Breast epithelium (tissue), 4 donors: Measurements from ENCODE around the gene NCBP2L. TPM values are rescaled to one million over a fixed set of nuclear protein-coding genes. Genes with fewer than 3 reads are reported as not detected.
A peak's percentile ranks its signal among the peaks of the same experiment; 100 is the strongest.

Source experiments
- DNase-seq, 2 donors: peaks; one replicate each; pipeline ENCODE4 v3.0.0-alpha.2; 2019; ENCODE audit warnings: low spot score in 2 of 2
- H3K27ac ChIP-seq, 2 donors: fragments of 200-600 bp; sonication (generic) in 1 of 2; one replicate each; pipeline ENCODE4 v1.5.1; 2016 to 2019; ENCODE audit warnings: mild to moderate bottlenecking in 1 of 2
- H3K27me3 ChIP-seq, 2 donors: fragments of 200-600 bp; sonication (generic) in 1 of 2; one replicate each; pipeline versions ENCODE4 v1.5.1 to v1.6.0; 2017 to 2019; ENCODE audit warnings: control low read depth in 1 of 2, mild to moderate bottlenecking in 1 of 2
- H3K36me3 ChIP-seq: fragments of 200-600 bp; one replicate; pipeline ENCODE4 v1.5.1; 2019
- H3K4me1 ChIP-seq, 2 donors: fragments of 200-600 bp; sonication (generic); one replicate each; pipeline ENCODE4 v1.5.1; 2016 to 2019; ENCODE audit warnings: control low read depth in 1 of 2
- H3K4me3 ChIP-seq, 3 donors: fragments of 200-600 bp; sonication (generic); 1 replicate in 2 of 3; 2 replicates in 1 of 3; pipeline ENCODE4 v1.5.1; 2016 to 2019; ENCODE audit warnings: mild to moderate bottlenecking in 3 of 3, moderate library complexity in 2 of 3
- H3K9me3 ChIP-seq, 2 donors: fragments of 200-600 bp; sonication (generic) in 1 of 2; one replicate each; pipeline ENCODE4 v1.5.1; 2016 to 2019; ENCODE audit warnings: control low read depth in 1 of 2
- POLR2A ChIP-seq: fragments of 450-650 bp; IDR thresholded peaks from one replicate; pipeline ENCODE4 v1.6.1; 2016; ENCODE audit warnings: antibody characterized with exemption, mild to moderate bottlenecking, moderate library complexity
- POLR2AphosphoS5 ChIP-seq, 3 donors: sonication (generic); formaldehyde crosslinking; IDR thresholded peaks; one replicate each; pipeline ENCODE4 v1.6.1; 2017; ENCODE audit warnings: antibody characterized with exemption in 3 of 3
- intact Hi-C: fragments of 100-400 bp; cut with DNase I; formaldehyde crosslinking; loops from one replicate; pipeline ENCODE4 v1.15.1; 2023; ENCODE audit warnings: low total_unique reads
- total RNA-seq, 3 donors: library from RNA; depleted of rRNA; stranded (reverse); fragments of >200 nt; gene quantifications; one replicate each; pipeline ENCODE4 v1.1.0, GENCODE V29; 2016
- TF ChIP-seq, protein P1 (sequence below), 3 donors: fragments of 450-650 bp; IDR thresholded peaks; one replicate each; pipeline ENCODE4 v1.5.1; 2016 to 2017; ENCODE audit warnings: antibody characterized with exemption in 3 of 3, mild to moderate bottlenecking in 3 of 3, moderate library complexity in 3 of 3

Gene NCBP2L
- total RNA-seq, 3 donors from 2014 or later = not detected

GRCh38 chrX:107730991-107731766, 46.4 kb upstream of the NCBP2L start:
- intact Hi-C loops = no loop called here
- Histone ChIP-seq H3K36me3 (no peaks in the 10 kb centered on the region), H3K9me3 (no peaks in the 10 kb centered on the region), H3K27me3 (peaks cover 0 to 15% of the 10 kb centered on the region in 2 donors), H3K27ac (peak overlapping the region; percentile 55 to 76), H3K4me1 (peaks cover 0 to 4% of the 10 kb centered on the region in 2 donors), H3K4me3 (no peak overlapping the region)
- DNase-seq = no peak
- TF ChIP-seq POLR2AphosphoS5 (IDR thresholded peaks at IDR 0.05) (no peak), POLR2A (no peak)
- TF ChIP-seq, protein P1, sequence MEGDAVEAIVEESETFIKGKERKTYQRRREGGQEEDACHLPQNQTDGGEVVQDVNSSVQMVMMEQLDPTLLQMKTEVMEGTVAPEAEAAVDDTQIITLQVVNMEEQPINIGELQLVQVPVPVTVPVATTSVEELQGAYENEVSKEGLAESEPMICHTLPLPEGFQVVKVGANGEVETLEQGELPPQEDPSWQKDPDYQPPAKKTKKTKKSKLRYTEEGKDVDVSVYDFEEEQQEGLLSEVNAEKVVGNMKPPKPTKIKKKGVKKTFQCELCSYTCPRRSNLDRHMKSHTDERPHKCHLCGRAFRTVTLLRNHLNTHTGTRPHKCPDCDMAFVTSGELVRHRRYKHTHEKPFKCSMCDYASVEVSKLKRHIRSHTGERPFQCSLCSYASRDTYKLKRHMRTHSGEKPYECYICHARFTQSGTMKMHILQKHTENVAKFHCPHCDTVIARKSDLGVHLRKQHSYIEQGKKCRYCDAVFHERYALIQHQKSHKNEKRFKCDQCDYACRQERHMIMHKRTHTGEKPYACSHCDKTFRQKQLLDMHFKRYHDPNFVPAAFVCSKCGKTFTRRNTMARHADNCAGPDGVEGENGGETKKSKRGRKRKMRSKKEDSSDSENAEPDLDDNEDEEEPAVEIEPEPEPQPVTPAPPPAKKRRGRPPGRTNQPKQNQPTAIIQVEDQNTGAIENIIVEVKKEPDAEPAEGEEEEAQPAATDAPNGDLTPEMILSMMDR (IDR thresholded peaks at IDR 0.05) = no peak

- TF ChIP-seq POLR2A (no peak), POLR2AphosphoS5 (IDR thresholded peaks at IDR 0.05) (peak in 1 of 3 donors; percentile 14)
- peak; percentile 76 to 81 for DNase-seq
- H3K36me3 ChIP-seq = no peaks in the 10 kb centered on the region
- intact Hi-C loops = no loop called here
- H3K27me3 ChIP-seq = peaks cover 0 to 23% of the 10 kb centered on the region in 2 donors
- H3K4me1 ChIP-seq = peaks cover 0 to 4% of the 10 kb centered on the region in 2 donors
- peak overlapping the region; percentile 55 to 76 for H3K27ac ChIP-seq
- no peaks in the 10 kb centered on the region for H3K9me3 ChIP-seq
- no peak overlapping the region for H3K4me3 ChIP-seq
Measured at GRCh38 chrX:107731831-107732502, 45.6 kb upstream of the NCBP2L start.

DNA sequence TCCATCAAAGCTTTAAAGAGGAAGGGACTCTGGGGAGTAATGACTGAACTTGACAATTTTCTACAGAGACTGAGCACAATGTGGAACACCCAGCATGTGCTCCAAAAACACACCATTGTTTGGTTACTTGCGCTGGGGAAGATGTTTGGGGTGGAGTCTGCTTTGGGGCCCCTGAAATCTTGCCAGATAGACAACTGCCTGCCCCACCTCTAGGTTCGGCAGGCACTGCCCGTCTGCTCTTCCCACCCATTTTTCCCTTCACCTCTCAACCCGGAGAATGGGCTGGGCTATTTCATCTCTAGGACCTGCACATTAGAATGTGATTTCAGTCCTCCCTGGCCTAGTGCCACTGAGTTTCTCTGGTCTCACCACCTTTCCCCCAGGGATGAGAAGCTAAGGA, 43.8 kb upstream of the NCBP2L start:
- no peaks in the 10 kb centered on the region for H3K9me3 ChIP-seq
- TF ChIP-seq, protein P1 (IDR thresholded peaks at IDR 0.05) = no peak
- intact Hi-C loops = no loop called here
- H3K27ac ChIP-seq = peak overlapping the region in 1 of 2 donors; percentile 34
- no peak for DNase-seq
- H3K4me1 ChIP-seq = peaks cover 0 to 4% of the 10 kb centered on the region in 2 donors
- H3K36me3 ChIP-seq = no peaks in the 10 kb centered on the region
- peaks cover 0 to 29% of the 10 kb centered on the region in 2 donors for H3K27me3 ChIP-seq
- no peak overlapping the region for H3K4me3 ChIP-seq

- Histone ChIP-seq H3K27ac (peak overlapping the region in 1 of 2 donors; percentile 34), H3K27me3 (peaks cover 0 to 39% of the 10 kb centered on the region in 2 donors), H3K4me1 (no peaks in the 10 kb centered on the region), H3K36me3 (no peaks in the 10 kb centered on the region), H3K4me3 (no peak overlapping the region), H3K9me3 (no peaks in the 10 kb centered on the region)
- TF ChIP-seq, protein P1 (IDR thresholded peaks at IDR 0.05) = no peak
- TF ChIP-seq POLR2A = no peak
- TF ChIP-seq POLR2AphosphoS5 (IDR thresholded peaks at IDR 0.05) = no peak
- intact Hi-C loops = no loop called here
- no peak for DNase-seq
Measured at GRCh38 chrX:107734646-107735045, 42.9 kb upstream of the NCBP2L start.

GRCh38 chrX:107736781-107737531, 40.6 kb upstream of the NCBP2L start:
- DNase-seq = no peak
- H3K9me3 ChIP-seq = no peaks in the 10 kb centered on the region
- TF ChIP-seq POLR2A = no peak
- TF ChIP-seq, protein P1 (IDR thresholded peaks at IDR 0.05) = no peak
- no peak for TF ChIP-seq POLR2AphosphoS5 (IDR thresholded peaks at IDR 0.05)
- H3K27ac ChIP-seq = peak overlapping the region; percentile 41 to 64
- no peak overlapping the region for H3K4me3 ChIP-seq
- peaks cover 0 to 4% of the 10 kb centered on the region in 2 donors for H3K4me1 ChIP-seq
- no peaks in the 10 kb centered on the region for H3K36me3 ChIP-seq
- intact Hi-C loops = no loop called here
- peaks cover 0 to 53% of the 10 kb centered on the region in 2 donors for H3K27me3 ChIP-seq
